SW480 (cell line): ENCODE data around the gene PTPRT.

Source experiments
- DNase-seq: peaks from one replicate; pipeline ENCODE4 v3.0.0-alpha.2; 2016; ENCODE audit warnings: low spot score

PTPRT gene

DNA sequence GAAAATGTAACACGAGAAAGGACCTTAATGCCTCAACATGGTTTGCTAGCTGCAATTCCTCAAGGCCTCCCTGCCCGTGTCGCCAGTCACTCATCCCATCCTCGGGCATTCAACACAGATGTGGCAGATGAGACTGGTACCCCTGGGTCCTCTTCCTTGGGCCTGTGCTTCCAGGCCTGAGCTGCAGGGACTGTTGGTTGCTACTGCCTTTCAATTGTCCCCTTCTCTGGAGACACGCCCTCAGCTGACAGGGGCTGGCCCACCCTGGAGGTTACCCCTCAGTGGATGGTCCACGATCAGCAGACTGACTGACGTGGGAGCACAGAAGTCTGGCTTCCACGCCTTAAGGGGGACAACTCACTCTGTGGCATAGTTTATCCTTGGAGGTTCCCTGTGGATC is 1076.5 kb downstream of the PTPRT start:
- no peak for DNase-seq

DNA sequence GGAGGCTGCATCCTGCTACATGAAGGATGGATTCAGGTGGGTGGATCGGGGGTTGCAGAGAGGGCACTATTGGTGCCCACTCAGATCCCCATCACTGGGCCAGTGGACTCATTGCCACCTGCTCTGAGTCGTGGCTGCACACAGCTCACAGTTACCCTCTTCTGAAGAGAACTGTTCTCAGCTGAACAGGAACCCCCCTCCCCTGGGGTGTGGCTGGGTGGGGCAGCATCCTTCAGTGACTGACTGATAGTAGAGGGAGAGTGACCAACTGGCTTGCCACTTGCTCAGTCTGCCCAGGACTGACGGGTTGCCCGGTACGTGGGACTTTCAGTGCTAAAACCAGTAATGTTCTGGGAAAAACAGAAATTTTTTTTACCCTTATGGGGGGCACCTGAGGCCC is 1077.5 kb downstream of the PTPRT start:
- no peak for DNase-seq

DNA sequence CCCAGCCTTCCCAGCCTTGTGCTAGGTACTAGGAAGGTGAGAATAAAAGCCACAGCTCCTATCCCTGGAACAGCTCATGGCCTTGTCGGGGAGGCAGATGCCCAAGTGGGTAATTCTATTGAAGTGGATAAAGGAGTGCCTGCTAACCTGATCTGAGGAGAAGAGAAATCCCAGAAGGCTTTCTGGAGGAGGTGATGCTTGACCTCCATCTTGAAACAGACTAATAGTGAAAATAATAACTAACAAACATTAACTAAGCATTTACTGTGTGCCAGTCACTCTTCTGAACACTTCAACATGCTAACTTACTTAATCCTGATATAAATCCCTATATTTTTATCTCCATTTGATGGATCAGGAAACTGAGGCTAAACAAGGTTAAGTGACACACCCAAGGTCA is 1078.4 kb downstream of the PTPRT start:
- DNase-seq = no peak

DNA sequence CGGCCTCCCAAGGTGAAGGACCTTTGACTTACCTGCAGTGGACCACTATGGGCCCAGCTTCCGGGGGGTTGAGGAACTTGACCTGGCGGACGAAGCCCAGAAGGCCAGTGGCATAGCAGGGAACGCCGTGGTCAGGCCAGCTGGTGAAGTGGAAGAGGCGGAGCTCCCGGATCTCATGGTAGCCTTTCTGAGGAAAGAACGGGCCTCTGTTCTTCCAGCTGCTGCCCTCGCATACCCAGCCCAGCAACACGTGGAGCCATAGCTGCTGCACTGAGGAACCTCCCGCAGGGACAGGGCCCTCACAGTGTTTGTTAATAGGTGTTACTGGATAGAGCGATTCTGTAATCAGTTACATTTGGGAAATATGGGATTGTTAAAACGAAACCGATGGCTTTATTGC is 1079.4 kb downstream of the PTPRT start:
- no peak for DNase-seq

DNA sequence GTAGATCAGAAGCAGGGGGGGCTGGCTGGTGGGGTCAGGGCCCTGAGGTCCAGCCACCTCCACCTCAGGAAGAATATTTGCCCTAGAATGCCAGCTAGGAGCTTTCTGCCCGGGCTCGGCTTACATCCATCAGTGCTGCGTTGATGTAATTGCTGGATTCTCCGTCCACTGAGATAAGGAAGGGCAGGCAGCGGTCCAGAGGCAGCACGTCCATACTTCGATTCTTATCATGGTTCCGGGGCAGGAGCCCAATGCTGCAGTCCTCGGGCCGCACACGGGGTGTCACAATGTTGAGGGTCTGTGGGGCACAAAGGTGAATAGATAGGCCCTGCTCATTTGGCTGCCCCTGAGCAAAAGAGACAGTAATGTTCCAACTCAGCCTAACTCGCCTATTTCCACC is 1087.7 kb downstream of the PTPRT start:
- DNase-seq = no peak

DNA sequence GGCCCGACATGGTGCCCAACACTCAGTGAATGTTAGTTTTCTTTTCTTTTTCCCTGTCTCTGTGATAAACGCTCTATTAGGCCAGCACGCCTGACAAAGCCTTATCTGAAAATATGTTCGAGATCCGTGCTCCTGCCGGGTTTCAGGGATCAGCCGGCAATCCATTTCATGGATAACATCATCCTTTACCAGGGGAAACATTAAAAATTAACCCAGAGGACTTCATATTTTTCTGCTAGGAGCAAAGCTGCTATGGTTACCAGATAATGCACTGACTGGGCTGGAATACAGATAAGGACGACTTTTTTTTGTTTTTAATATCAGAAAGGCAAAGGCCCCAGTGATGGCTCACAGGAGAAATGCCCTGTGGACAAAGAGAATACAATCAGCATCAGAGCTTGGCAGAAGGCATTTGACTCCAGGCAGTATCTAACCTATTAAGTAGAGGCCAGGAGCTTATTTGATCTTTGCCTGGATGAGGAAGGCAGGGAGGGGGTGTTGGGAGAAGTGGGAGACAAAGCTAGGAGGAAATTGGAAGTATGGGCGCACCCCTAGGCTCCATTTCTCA is 1089.5 kb downstream of the PTPRT start:
- DNase-seq = no peak

DNA sequence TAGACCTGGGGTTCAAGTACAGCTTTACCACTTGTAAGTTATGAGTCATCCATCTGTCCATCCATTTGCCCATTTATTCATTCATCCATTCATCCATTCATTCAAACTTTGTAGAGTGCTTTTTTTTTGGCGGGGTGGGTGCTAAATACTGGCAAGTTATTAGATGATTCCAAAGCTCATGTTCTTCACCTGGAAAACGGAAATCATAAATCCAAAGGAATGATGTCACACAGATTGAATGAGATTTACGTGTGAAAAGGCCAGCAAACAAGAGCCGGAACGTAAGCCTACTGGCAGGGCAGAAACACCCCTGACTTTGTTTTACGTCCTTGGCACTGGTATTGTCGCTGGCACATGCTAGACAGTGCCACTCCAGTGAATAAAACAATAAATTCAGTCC is 1090.6 kb downstream of the PTPRT start:
- no peak for DNase-seq

DNA sequence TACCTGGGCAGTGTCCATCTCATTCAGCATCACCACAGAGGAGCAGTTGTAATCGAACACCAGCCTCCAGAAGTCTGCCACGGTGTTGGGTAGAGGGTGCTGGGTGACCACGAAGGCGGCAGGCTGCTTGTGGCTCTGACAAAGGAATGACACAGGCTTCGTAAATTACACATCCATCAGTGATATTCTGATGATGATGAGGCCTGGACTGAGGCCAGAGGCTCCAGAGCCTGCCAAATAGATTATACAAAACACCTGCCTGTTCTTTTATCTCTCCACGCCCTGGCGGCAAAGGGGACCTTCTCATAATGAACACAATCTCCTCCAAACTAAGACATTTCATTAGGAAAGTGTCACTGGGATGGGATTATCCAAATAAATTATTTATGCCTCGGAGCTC is 1091.3 kb downstream of the PTPRT start:
- DNase-seq = no peak

DNA sequence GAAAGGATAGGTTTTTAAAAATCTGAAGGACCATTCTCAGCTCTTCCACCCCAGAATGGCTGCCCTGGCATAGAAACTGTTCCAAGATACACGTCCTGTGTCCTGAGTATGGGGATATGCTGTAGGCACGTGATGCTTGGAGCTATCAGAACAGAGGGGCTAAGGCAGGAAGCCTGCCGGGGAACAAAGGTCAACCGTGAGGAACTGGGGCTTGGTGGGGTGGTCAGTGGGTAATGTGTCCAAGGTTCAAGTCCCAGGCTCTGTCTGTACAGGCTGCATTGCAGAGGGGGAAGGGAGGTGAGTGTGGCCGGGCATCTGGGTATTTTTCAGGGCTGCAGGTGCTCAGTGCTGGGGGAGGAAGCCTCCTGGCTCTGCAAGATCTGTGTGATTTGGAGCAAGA is 1092.0 kb downstream of the PTPRT start:
- DNase-seq = no peak

DNA sequence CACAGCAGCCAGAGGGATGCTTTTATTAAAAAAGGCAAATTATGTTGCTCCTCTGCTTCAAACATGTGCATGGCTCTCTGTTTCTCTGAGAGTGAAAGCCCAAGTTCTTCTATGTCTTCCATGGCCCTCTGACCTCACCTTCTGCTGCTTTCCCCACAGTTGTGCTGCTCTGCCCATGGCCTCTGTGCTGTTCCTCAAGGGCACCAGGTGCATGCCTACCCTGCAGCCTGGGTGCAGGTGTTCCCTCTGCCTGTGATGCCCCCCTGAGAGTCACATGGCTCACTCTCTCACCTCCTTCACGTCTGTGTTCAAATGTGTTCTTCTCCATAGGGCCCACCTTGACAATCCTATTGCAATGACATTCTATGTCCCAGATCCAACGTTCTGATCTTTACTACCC is 1094.5 kb downstream of the PTPRT start:
- DNase-seq = no peak

DNA sequence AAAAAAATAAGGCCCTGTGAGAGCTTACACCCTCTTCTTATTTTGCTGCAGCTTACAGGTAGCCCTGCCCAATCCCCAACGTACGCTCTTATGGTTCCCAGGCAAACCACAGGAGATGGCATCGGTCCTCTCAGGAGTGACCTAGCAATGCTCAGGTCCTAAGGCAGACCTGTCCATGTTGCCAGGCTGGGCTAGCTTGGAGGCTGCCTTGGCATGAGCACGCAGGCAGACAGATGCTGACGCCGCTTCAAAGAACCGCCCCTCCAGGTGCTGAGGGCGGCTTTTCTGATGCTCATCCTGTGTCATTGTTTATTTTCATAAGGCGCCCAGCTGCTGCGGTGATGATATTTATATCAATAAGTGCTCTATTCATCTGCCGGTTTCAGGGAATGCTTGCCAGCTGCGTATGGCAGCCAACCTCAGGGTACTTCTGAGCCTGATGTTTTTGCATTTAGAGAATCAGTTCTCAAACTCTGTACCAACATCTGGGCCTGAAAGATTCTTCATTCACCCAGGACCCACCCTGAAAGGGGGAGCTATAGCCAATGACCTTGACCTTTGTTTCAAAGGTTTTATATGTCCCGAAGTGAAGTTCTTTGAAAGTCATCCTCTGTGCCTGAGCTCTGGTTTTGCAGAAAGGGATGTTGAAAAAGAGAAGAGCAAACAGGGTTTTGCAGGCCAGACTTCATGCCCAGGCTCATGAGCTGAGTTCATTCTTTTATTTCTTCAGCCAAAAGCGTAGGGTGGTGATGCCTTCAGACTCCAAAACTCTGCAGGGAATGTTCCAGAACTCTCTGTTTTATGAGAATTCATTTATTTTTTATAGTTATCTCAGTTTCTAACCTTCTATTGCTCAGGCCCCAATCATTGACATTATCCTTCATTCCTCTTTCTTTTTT is 1095.9 kb downstream of the PTPRT start:
- DNase-seq = peak; percentile 88

DNA sequence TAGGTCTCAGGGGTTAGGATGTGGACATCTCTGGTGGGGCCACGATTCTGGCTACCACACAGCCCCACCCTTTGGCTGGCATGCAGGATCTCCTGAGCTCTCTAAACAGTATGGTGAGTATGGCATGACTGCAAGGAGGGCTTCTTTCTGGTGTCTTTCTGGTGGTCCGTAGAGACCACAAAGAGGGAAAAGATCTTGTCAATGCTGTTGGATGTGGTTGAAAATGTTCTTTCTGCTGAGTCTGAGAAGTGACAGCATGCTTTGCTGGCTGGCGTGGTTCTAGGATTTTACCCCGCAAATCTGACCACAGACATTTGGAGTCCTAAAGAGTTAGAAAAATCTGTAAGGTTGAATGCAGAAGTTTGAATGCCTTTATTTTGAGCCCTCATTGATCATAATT is 1096.7 kb downstream of the PTPRT start:
- no peak for DNase-seq

DNA sequence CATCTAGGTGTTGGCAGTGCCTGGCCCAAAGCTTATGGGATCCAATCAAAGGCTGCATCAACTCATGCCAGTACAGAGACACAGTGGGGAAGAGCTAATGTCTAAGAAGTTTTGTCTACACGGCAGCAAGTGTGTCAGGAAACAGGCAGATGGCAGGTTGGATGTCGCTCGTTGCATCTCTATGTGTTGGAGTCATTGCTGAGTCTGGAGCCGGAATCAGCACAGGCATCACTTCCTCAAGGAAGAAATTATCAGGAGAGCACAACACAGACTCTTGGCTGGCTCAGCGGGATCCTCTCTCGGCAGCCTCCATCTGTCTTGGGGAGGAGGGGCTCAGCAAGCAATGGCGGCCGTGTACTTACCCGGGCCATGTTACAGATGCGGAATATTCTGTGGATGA is 1104.3 kb downstream of the PTPRT start:
- DNase-seq = no peak

DNA sequence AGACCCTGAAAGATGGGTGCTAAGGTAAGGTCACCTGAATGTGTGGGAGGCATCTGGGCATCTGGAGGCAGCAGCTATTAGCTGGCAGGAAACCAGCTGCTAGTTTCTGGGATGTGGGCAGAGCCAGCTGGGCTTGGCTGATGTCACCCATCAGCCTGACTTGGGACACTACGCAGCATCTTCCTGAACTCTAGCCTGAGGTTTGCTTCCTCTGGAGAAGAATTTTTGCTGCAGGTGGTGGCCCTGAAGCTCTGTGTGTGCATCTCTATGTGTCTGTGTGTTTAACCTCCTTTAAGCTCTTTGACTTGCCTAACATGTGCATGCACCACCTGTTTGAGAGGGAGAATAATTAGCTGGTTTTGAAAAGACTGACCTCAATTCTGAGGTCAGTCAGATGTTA is 1106.4 kb downstream of the PTPRT start:
- DNase-seq = no peak

DNA sequence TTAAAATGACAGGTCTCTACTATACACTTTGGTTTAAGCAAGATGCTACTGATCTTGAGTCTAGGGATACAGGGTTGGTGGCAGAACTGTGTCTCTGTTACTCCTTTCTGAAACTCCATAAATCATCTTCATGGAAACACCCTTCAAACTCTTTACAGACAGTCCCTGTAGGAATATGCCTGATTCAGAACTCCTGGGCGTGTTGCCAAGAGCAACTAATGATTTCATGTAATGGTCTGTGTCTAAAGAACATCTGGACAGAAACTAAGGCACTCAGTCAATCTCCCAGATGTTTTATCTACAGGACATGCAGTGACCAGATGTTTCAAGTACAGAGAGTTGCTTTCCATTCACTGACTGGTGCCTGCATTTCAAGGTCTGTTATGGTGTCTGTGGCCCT is 1107.1 kb downstream of the PTPRT start:
- DNase-seq = no peak

DNA sequence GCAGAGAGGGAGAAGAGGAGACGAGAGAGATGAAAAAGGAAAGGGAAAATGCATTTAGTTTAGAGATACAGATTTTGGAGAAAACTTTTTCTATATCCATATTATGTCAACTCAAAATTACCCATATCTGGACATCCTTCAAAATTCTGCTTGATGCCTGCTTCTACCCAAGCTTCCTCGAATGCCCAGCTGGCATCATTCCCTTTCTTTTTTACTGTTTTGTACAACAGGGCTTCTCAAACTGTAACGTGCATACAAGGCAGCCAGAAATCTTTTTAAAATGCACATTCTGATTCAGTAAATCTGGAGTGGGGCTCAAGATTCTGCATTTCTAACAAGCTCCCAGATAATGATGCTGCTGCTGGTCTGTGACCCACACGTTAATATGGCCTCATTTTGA is 1108.8 kb downstream of the PTPRT start:
- DNase-seq = no peak

DNA sequence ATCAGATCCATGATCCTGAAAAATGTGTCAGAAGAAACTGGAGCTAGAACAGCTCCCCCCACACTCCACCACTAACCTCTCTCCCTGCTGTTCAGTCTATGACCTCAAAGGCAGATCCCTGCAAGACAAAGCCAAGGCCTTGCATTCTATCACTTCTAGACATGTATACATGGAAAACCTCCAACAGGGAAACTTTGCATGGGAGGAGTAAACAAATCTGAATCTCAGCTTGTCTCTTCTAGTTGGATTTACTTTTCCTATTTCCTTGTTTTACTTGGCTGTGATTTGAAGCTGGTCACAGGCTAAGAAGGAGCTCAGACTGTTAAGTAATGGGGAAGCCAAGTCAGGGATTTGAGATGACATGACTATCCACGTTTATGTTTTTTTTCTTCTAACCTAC is 1114.8 kb downstream of the PTPRT start:
- DNase-seq = no peak

DNA sequence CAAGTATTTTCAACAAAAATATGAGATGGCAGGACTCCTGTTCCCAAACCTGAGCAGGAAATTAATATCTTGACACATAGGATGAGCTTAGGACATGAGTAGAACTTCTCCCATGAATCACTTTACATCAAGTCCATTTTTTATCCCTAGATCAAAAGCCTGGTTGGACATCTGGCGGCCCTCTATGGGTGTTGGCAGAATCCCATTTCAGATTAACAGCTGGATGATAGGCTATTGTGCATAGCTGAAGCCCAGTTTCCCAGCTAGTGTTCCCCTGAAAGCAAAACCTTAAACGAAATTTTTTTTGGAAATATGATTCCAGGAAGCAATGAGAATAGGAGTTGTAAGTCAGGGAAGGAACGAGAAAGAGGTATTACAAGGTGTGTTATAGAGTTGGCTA is 1122.1 kb downstream of the PTPRT start:
- DNase-seq = no peak

DNA sequence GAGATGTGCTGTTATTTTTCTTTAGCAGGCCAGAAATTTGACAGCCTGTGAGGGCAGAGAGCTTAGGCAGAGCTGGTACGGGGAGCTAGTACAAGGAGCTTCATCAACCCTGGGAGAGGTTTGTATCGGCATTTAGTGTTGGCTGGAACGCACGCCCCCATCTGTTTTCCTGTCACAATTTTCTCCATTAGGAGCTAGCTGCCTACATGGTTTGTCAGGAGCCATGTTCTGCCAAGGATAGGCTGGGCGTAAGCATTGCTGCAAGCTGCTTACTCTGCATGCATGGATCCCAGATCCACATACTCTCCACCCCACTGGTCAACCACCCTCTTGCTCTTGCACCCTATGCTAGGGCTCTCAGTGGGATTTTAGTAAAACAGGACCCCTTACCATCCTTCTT is 1122.5 kb downstream of the PTPRT start:
- DNase-seq = no peak

DNA sequence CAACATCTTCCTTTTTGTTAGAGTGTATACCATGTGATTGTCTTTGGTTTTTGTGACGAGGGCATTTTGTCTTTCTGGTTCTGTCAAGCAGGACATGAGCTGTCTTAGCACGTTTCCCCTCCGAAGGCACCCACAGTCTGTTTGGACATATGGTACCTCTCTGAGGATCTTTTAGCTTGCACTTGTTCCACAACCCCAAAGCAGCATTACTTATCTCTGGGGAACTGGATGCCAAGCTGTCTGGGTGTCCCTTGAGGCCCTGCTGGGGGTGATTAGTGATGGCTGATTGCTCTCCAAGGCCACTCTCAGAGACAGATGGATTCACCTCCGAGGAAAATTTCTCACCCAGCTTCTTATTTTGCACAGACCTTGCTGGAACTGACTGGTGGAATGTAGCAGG is 1126.6 kb downstream of the PTPRT start:
- DNase-seq = no peak

DNA sequence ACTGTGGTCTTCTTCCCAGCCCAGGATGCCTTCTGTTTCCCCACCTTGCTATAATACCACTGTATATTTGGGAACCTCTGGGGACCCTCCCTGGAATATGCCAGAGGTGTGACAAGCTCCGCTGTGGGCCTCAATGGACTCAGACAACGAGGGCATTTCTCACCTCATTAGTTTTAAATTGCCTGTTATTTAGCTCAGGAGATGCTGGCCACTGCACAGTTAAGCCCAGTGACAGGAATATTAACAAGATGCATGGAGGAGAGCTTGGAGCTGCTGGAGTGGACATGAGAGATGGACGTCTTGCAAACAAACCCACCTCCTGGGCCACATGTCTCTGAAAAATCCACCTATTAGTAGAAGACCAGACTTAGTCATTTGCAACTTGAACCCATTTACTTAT is 1136.4 kb downstream of the PTPRT start:
- DNase-seq = no peak

DNA sequence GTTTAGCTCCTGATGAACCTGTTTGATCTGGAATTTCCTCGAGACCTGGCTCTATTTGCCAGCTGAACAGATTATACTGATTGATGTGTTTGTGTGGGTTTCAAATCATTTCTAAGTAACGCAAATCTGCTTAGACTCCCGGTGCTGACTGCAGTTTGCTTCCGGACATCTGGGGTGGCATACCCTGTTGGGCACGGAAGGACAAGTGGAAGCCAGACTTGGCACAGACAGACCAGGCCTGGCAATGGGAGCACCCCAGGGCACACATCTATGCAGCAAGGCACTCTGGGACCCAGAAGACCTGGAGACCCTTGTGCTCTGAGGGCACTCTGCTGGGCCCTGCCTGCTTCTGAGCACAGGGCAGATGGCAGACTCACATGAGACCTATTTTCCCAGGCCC is 1137.8 kb downstream of the PTPRT start:
- no peak for DNase-seq

DNA sequence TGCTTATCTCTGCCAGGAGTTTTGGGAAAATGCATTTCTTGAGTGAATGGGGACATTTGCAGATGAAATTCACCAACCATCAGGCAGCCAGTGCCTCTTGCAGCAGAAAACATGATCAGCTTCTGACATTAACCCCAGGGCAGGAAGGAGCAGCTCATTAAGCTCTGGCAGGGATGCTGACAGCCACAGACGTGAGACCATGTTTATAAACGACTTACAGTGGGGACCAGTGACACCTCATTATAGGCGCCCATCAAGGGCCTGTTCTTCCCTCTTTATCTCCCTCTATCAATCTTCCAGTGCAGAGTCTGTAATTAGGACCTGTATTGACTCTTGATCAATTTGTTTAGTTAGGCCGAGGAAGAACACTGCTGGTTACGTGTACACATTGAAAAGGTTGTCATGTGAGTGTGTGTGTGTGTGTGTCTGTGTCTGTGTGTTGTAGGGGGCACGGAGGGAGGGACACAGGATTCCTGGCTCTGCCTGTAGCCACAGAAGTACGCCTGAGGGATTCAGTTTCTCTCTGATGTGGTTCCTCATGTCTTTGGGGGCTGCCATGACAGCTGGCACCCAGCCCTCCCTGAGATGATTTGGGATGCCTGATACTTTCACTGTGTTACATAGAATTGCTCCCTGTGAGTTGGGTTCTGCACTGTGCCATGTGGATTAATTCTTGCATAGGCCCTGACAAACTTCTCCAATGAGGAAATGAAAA is 1143.2 kb downstream of the PTPRT start:
- DNase-seq = no peak
